ENCODE measurements around the gene LDAF1.

DNA sequence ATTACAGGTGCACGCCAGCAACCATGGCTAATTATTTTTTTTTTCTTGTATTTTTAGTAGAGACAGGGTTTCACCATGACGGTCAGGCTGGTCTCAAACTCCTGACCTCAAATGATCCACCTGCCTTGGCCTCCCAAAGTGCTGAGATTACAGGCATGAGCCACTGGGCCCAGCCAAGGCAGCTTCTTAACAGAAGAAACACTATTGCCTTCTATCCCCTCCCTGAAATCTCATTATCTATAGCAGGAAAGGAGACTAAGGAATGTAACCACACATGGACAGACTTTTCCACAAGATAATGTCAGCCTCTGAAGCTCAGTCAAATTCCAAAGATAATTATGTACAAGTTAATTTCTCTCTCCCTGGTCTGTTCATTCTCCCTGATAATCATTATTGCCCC, 58.6 kb downstream of the LDAF1 start:
- TF ChIP-seq, protein P1, sequence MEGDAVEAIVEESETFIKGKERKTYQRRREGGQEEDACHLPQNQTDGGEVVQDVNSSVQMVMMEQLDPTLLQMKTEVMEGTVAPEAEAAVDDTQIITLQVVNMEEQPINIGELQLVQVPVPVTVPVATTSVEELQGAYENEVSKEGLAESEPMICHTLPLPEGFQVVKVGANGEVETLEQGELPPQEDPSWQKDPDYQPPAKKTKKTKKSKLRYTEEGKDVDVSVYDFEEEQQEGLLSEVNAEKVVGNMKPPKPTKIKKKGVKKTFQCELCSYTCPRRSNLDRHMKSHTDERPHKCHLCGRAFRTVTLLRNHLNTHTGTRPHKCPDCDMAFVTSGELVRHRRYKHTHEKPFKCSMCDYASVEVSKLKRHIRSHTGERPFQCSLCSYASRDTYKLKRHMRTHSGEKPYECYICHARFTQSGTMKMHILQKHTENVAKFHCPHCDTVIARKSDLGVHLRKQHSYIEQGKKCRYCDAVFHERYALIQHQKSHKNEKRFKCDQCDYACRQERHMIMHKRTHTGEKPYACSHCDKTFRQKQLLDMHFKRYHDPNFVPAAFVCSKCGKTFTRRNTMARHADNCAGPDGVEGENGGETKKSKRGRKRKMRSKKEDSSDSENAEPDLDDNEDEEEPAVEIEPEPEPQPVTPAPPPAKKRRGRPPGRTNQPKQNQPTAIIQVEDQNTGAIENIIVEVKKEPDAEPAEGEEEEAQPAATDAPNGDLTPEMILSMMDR (IDR thresholded peaks at IDR 0.05) = no peak
- TF ChIP-seq POLR2A (IDR thresholded peaks at IDR 0.05) (no peak), POLR2AphosphoS5 (IDR thresholded peaks at IDR 0.05) (no peak), EP300 (IDR thresholded peaks at IDR 0.05) (no peak)
